Cardiac fibroblast (primary cell): ENCODE measurements around the gene CDH23.

Experiments
- DNase-seq, 2 donors: peaks; one replicate each; pipeline versions ENCODE4 v3.0.0 to v3.0.0-alpha.2; 2010; ENCODE audit warnings: low read depth in 2 of 2
- H3K4me3 ChIP-seq, 2 donors: replicated peaks in 1 of 2; 1 replicate in 1 of 2; 2 replicates in 1 of 2; pipeline ENCODE4 v1.5.1; 2011; ENCODE audit warnings: low read depth in 2 of 2, low read length in 2 of 2, mild to moderate bottlenecking in 2 of 2, moderate library complexity in 1 of 2
- CTCF ChIP-seq: IDR thresholded peaks from one replicate; pipeline ENCODE4 v1.5.1; 2011; ENCODE audit warnings: low read depth, mild to moderate bottlenecking, low read length, inconsistent platforms

The CDH23 gene

DNA sequence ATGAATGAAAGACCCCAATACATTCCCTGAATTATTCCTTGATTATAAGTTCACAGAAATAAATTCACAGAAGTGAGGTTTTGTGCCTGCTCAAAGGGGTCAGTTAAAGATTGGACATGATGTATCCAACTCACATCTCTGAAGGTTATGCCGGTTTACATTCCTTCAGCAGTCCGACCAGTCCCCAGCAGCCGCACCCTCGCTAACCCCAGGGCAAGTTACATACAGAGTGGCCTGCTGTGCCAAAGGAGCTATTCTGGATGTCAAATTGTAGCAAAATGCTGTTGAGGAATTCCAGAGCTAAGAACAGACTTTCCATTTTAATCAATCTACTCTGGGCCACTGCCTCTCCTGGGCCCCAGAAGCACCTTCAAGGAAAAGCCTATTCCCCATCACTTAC lies 434.0 kb downstream of the CDH23 start:
- no peak for DNase-seq
- H3K4me3 ChIP-seq = no peak overlapping the region
- TF ChIP-seq CTCF = no peak

DNA sequence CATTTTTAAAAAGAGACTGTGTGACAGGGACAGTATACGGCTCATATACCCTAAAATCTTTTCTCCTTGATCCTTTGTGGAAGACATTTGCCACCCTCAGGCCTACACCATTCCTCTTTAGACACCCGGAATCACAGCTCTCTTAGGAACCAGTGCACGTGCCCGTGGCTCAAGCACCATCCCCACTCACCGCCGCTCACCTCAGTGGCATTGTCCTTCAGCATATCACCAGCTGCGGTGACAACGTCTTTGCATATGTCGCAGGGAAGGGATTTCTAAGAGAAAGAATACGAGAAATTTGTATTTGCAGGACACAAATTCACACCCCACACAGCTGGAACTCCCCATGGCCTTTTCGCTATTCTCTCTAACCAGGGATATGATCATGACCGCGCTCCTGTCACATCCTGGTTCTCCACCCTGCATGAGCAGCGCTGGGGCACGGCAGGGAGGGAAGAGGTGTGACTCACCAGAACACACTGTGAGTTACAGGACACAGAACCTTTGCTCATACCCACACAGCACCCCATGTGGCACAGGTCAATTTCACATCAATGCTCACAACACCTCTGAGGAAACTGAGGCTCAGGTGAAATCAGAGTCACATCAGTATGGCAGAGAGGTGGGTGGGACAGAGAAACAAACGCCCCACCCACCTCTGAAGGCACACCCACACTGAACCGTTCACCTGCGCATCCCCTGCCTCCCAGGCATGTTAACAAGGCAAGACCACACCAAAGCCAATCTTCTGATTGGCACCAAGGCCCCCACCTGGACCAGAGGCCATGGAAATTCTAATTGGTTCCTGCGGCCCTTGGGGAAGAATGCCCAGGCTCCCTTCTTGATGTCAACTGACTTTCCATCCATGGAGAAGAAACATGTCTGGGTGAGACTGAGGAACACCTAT lies 435.2 kb downstream of the CDH23 start:
- DNase-seq = peak in 1 of 2 donors; percentile 82
- peak; percentile 15 for TF ChIP-seq CTCF
- H3K4me3 ChIP-seq = no peak overlapping the region

- H3K4me3 ChIP-seq = no peak overlapping the region
- TF ChIP-seq CTCF = no peak
- DNase-seq = no peak
Observed at GRCh38 chr10:71832967-71833366, 436.2 kb downstream of the CDH23 start.

GRCh38 chr10:71833451-71834342 lies 437.0 kb downstream of the CDH23 start:
- DNase-seq = no peak
- no peak for TF ChIP-seq CTCF
- H3K4me3 ChIP-seq = no peak overlapping the region

- TF ChIP-seq CTCF = no peak
- no peak for DNase-seq
- no peak overlapping the region for H3K4me3 ChIP-seq
Observed at GRCh38 chr10:71834343-71834674, 437.6 kb downstream of the CDH23 start.

DNA sequence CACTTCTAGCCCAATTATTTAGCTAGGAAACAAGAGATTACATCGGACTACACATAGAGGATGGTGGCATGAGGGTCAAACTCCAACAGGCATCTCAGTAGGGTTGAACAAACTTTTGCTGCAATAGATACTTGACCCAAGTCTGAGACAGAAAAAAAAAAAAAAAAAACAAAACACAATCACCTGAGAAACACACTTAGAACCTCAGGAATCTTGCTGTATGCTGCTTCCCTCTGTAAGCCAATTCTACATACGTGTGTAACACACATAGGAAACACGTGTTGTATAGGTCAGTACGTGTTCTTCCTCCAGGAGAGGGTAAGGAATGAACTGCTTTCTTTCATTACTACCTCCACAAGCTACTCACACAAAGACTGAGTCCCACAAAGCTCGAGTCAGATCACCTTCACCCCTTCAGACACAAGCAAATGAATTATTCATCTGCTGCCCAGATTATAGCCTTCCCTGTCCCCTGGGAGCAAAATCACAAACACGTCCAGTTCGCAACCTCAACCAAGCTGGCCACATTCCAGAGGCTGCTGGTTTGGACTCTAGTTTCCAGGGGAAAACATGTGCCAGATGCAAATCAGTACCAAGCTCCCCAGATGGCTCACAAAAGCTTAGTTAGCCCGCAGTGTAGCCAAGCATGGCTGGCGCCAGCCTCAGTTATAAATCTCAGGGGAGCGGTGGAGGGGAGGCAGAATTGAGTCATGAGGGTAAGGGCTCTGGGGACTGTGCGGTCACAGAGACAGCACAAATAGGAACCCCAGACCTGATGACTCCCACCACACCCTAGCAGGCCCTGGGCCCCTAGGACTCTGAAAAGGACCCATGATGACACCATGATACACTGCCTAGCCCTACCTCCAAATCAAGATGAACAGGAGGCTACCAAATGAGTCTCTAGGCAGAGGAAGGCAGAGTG lies 439.2 kb downstream of the CDH23 start:
- no peak overlapping the region for H3K4me3 ChIP-seq
- peak; percentile 96 to 98 for DNase-seq
- TF ChIP-seq CTCF = no peak
